ENCODE results near the gene NCK1. TPM values are rescaled to one million over a fixed set of nuclear protein-coding genes. Genes with fewer than 3 reads are reported as not detected.
A peak's percentile ranks its signal among the peaks of the same experiment; 100 is the strongest.

NCK1 gene
- total RNA-seq, 1 donor from 2014 or later, result 11.4 TPM

DNA sequence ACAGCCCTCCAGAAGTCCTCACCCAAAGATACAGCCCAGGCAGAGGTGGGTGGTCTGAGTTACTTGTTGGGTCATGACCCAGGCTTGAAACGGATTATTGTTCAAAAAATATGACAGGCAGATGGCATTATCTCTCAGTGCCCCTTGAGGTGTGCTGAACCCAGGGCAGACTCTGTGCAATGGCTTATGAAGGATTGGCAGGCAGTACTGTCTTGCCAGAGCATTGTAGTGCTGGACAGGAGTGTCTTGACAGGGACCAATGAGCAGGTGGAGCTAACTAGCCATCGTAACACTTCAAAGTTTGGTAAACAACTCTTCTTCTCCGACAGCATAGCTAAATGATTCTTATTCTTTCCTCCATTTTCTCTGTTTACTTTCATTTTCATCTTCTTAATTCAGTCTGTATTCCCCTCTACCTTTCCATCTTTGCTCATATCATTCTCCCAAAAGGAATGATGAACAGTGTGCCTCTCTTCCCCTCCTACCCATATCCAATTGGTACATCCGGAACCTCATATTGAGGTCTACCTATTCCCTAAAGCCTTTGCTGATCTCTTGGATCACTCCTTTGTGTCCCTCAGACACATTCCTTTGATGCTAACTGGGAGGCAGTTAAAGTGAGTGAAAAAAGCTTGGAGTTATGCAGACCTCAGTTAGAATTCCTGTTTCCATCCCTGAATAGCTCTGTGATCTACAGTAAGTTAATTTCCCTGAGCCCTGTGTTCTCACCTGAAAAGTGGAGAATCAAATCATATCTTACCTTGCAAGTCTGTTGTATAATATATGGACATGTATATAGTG, 93.2 kb downstream of the NCK1 start:
- no peak overlapping the region for H3K4me3 ChIP-seq (ENCODE audit: low read depth, low read length)
- TF ChIP-seq, protein P1, sequence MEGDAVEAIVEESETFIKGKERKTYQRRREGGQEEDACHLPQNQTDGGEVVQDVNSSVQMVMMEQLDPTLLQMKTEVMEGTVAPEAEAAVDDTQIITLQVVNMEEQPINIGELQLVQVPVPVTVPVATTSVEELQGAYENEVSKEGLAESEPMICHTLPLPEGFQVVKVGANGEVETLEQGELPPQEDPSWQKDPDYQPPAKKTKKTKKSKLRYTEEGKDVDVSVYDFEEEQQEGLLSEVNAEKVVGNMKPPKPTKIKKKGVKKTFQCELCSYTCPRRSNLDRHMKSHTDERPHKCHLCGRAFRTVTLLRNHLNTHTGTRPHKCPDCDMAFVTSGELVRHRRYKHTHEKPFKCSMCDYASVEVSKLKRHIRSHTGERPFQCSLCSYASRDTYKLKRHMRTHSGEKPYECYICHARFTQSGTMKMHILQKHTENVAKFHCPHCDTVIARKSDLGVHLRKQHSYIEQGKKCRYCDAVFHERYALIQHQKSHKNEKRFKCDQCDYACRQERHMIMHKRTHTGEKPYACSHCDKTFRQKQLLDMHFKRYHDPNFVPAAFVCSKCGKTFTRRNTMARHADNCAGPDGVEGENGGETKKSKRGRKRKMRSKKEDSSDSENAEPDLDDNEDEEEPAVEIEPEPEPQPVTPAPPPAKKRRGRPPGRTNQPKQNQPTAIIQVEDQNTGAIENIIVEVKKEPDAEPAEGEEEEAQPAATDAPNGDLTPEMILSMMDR (conservative IDR thresholded peaks at IDR 0.05; ENCODE audit: low read depth, low read length), result no peak
- DNase-seq (ENCODE audit: low read depth), result no peak

DNA sequence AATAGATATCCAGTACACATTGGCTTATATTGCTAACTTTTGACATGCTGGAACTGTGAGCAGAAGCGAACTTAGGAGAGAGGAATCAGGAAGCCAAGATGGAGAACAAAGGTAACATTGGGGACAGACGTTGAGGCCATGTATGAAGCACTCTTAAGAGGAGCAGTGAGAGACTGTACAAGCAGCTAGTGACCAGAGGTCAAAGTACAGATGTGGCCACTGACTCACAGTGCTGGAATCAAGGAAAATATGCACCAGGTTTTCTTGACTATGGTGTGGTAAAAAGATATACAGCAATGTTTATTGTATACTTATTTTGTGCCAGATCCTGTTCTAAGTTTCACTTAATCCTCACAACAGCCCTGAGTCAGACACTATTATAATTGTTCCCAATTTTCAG, 93.8 kb downstream of the NCK1 start:
- TF ChIP-seq, protein P1 (conservative IDR thresholded peaks at IDR 0.05; ENCODE audit: low read depth, low read length), result no peak
- H3K4me3 ChIP-seq (ENCODE audit: low read depth, low read length), result no peak overlapping the region
- peak; percentile 71 for DNase-seq (ENCODE audit: low read depth)

DNA sequence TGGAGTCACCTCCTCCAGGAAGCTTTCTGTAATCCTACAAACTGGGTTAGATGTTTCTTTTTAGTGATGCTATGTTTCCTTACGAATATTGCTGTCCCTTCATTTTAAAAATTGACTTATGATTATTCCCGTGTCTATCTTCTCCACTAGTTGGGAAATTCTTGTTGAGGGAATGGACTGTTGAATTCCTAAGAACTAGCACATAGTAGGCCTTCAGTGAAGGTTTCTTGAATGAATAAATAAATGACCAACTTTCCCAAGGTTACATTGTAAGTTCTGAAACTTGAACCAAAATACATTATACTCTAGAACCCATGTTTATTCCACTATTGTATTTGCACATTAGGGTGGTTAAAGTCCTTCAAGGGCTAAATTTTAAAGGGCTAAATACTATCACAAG, 95.0 kb downstream of the NCK1 start:
- DNase-seq (ENCODE audit: low read depth), result no peak
- TF ChIP-seq, protein P1 (conservative IDR thresholded peaks at IDR 0.05; ENCODE audit: low read depth, low read length), result no peak
- no peak overlapping the region for H3K4me3 ChIP-seq (ENCODE audit: low read depth, low read length)

DNA sequence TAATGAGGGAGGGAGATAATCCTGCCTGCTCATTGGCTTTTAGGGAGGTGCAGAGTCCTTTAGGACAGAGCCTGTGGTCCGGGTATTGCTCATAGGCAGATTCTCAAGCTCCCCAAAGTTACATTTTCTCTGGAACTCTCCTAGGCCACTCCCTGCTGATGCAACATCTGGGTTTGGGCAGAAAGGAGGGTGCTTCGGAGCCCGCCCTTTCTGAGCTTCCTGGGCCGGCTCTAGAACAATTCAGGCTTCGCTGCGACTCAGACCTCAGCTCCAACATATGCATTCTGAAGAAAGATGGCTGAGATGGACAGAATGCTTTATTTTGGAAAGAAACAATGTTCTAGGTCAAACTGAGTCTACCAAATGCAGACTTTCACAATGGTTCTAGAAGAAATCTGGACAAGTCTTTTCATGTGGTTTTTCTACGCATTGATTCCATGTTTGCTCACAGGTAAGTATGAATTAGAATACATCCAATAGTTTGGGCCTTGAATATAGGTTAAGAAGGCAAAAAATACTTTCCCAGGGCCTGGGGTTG, 95.8 kb downstream of the NCK1 start, which contains the start of gene IL20RB:
IL20RB (plus strand) TSS at position 233 of the 538 bp plus-strand sequence; CDS start at position 364, 131 bp downstream.
- H3K4me3 ChIP-seq (ENCODE audit: low read depth, low read length), result no peak within 1 kb of the TSS
- DNase-seq (ENCODE audit: low read depth), result no peak
- TF ChIP-seq, protein P1 (conservative IDR thresholded peaks at IDR 0.05; ENCODE audit: low read depth, low read length), result no peak

DNA sequence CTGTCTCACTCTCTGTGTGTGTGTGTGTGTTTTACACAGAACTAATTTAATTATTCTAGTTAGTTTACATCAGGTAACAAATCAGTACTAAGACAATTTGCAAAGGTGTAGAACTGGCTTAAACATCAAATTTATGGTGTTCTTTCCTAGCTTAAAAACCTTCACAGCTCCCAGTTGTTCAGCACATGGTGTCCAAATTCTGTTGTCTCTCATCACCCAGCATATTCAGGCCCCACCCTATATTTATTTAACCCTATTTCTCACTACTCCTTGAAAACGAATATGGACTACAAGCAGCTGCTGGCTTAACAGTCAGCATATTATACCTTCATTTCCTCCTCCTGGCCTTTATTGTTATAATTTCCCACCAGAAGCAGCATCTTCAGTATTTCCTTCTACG, 96.9 kb downstream of the NCK1 start:
- DNase-seq (ENCODE audit: low read depth), result no peak
- TF ChIP-seq, protein P1 (conservative IDR thresholded peaks at IDR 0.05; ENCODE audit: low read depth, low read length), result no peak
- H3K4me3 ChIP-seq (ENCODE audit: low read depth, low read length), result no peak overlapping the region

DNA sequence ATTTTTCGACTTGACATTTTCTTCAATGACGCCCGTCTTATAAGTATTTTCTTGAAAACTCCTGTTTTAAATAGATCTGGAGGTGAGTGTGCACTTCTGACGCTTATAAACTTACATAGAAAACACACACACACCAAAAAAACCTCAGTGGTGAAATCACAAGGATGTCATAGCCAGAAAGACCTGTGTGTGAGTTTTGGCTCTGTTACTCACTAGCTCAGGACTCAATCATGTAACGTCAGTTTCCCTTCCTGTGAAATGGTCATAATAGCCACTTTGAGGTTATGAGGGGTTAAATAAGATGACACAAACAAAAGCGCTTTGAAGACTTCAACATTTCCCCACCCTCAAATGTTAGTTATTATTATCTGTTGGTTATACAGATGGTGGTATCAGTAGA, 97.6 kb downstream of the NCK1 start:
- no peak overlapping the region for H3K4me3 ChIP-seq (ENCODE audit: low read depth, low read length)
- TF ChIP-seq, protein P1 (conservative IDR thresholded peaks at IDR 0.05; ENCODE audit: low read depth, low read length), result no peak
- no peak for DNase-seq (ENCODE audit: low read depth)

All from epithelial cell of proximal tubule (primary cell).